ENCODE measurements around the gene LIN28A. TPM values are rescaled to one million over a fixed set of nuclear protein-coding genes. Genes with fewer than 3 reads are reported as not detected.

The LIN28A gene
- total and polyA plus RNA-seq, 2 experiments from 2014 or later, result 604 to 1,571 TPM

DNA sequence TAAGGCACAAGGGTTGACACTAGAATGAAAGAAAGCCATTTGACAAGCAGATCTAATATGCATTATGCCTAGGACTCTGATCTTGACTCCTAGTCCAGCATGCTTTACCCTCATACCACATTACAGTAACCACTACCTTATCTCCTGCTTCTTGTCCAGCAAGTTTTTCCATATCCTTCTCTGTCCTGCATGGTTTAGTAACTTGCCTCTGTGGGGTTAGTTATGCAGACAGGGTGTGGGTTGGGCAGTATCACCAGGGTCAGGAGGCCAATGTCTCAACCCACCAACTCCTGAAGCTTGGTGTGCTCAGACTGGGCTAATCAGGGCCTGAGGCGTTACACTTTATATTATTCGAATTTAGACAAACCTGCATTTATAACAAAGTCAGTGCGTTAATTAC, 40.3 kb downstream of the LIN28A start:
- no peak overlapping the region for H3K27ac Mint-ChIP-seq
- Histone ChIP-seq H4K20me1 (replicated peaks; ENCODE audit: insufficient read depth) (peaks cover 5% of the 10 kb centered on the region), H3F3A (replicated peaks; ENCODE audit: low read depth) (0 out of 2 replicates have a peak, but pooled peaks cover 3% of the 10 kb centered on the region), H3K36me3 (ENCODE audit: insufficient read depth) (peaks cover 11% of the 10 kb centered on the region), H3K4me2 (no peak overlapping the region), H3K4me3 (no peak overlapping the region), H3K27ac (ENCODE audit: low read depth) (no peak overlapping the region), H3K27me3 (ENCODE audit: insufficient read depth) (no peaks in the 10 kb centered on the region), H3K4me1 (ENCODE audit: insufficient read depth) (no peaks in the 10 kb centered on the region), H3K79me2 (replicated peaks; ENCODE audit: insufficient read depth) (no peaks in the 10 kb centered on the region), H3K9me2 (ENCODE audit: insufficient read depth) (no peaks in the 10 kb centered on the region), H2AFZ (no peak overlapping the region)
- DNase-seq (ENCODE audit: low spot score) (no peak), ATAC-seq (no peak)
- no peaks in the 10 kb centered on the region for H3K9me3 Mint-ChIP-seq
- peaks cover 47% of the 10 kb centered on the region for H3K36me3 Mint-ChIP-seq (ENCODE audit: low read depth)
- H3K4me1 Mint-ChIP-seq, result peaks cover 6% of the 10 kb centered on the region; the same call in 2 of the 3 replicates
- peaks cover 3% of the 10 kb centered on the region for H3K27me3 Mint-ChIP-seq (ENCODE audit: insufficient read depth, low read depth, poor library complexity)
- no peak overlapping the region for H3K4me3 Mint-ChIP-seq
- TF ChIP-seq EZH2phosphoT487 (IDR thresholded peaks at IDR 0.05; ENCODE audit: unreplicated experiment) (no peak), ZNF331 (CRISPR knock-in tag; IDR thresholded peaks at IDR 0.05; ENCODE audit: low read depth) (no peak), CREB1 (CRISPR knock-in tag; IDR thresholded peaks at IDR 0.05; ENCODE audit: low read depth) (no peak), EZH2 (IDR thresholded peaks at IDR 0.05; ENCODE audit: low read depth, unreplicated experiment) (no peak), STAT1 (IDR thresholded peaks at IDR 0.05; ENCODE audit: unreplicated experiment) (no peak), REST (IDR thresholded peaks at IDR 0.05; ENCODE audit: unreplicated experiment) (no peak), NANOG (IDR thresholded peaks at IDR 0.05; ENCODE audit: borderline replicate concordance) (no peak), JUNB (IDR thresholded peaks at IDR 0.05; ENCODE audit: unreplicated experiment) (no peak)
- TF ChIP-seq, protein P1, sequence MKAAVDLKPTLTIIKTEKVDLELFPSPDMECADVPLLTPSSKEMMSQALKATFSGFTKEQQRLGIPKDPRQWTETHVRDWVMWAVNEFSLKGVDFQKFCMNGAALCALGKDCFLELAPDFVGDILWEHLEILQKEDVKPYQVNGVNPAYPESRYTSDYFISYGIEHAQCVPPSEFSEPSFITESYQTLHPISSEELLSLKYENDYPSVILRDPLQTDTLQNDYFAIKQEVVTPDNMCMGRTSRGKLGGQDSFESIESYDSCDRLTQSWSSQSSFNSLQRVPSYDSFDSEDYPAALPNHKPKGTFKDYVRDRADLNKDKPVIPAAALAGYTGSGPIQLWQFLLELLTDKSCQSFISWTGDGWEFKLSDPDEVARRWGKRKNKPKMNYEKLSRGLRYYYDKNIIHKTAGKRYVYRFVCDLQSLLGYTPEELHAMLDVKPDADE (IDR thresholded peaks at IDR 0.05), result no peak
- TF ChIP-seq, protein P2, sequence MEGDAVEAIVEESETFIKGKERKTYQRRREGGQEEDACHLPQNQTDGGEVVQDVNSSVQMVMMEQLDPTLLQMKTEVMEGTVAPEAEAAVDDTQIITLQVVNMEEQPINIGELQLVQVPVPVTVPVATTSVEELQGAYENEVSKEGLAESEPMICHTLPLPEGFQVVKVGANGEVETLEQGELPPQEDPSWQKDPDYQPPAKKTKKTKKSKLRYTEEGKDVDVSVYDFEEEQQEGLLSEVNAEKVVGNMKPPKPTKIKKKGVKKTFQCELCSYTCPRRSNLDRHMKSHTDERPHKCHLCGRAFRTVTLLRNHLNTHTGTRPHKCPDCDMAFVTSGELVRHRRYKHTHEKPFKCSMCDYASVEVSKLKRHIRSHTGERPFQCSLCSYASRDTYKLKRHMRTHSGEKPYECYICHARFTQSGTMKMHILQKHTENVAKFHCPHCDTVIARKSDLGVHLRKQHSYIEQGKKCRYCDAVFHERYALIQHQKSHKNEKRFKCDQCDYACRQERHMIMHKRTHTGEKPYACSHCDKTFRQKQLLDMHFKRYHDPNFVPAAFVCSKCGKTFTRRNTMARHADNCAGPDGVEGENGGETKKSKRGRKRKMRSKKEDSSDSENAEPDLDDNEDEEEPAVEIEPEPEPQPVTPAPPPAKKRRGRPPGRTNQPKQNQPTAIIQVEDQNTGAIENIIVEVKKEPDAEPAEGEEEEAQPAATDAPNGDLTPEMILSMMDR (conservative IDR thresholded peaks at IDR 0.05; ENCODE audit: low read depth in 2 of 2), result no peak

All from GM23338 (cell line).